ENCODE results near the gene PPP1R13L. TPM values are rescaled to one million over a fixed set of nuclear protein-coding genes. Genes with fewer than 3 reads are reported as not detected.

PPP1R13L gene
- total and polyA plus RNA-seq, 2 donors (not counting 1 experiment from before 2014, with no cell fraction given) = 7.4 to 9.2 TPM

GRCh38 chr19:45400192-45400591 is 4.7 kb downstream of the PPP1R13L start:
- Mint-ChIP-seq H3K4me3 (no peak overlapping the region), H3K27me3 (peaks cover 39% of the 10 kb centered on the region), H3K27ac (no peak overlapping the region), H3K9me3 (ENCODE audit: insufficient read depth) (no peaks in the 10 kb centered on the region), H3K4me1 (peaks cover 31% of the 10 kb centered on the region)
- H3K4me2 ChIP-seq (replicated peaks; ENCODE audit: low read depth, low read length, poor library complexity, severe bottlenecking) = no peak overlapping the region
- H3K27ac ChIP-seq (ENCODE audit: low read length in 2 of 2) = no peak overlapping the region
- intact Hi-C loops (cut with micrococcal nuclease) = loop anchor here (10.0 kb wide), 1 partner anchor 595 kb away; the partner anchor contains the start of gene CCDC61
- no peak overlapping the region for H3K4me3 ChIP-seq (ENCODE audit: control extremely low read depth in 1 of 5, extremely low read depth in 1 of 5, insufficient read depth in 1 of 5, low read depth in 2 of 5, low read length in 4 of 5)
- H3K9ac ChIP-seq (ENCODE audit: low read length) = no peak overlapping the region
- ChIA-PET POLR2A (interaction anchor here (0.6 kb wide), 1 partner anchor 243 kb away, joined by 3 read pairs; no protein-coding TSS in a partner anchor), CTCF (interaction anchor here (0.9 to 3.0 kb wide), 5 partner anchors 9 to 85 kb away, joined by 3 to 19 read pairs (median 6); no protein-coding TSS in a partner anchor)
- WGBS (ENCODE audit: insufficient coverage) = 98% methylated on average over 6 of the region's 6 CpGs
- peaks cover 0 to 55% (median 31%) of the 10 kb centered on the region in 4 experiments for H3K27me3 ChIP-seq (replicated peaks in 1 of 4; ENCODE audit: control extremely low read depth in 1 of 4, control insufficient read depth in 3 of 4, insufficient read depth in 4 of 4, low read length in 3 of 4)
- DNase-seq (no peak), ATAC-seq (ENCODE audit: low read depth) (no peak)
- H4K20me1 ChIP-seq (ENCODE audit: control insufficient read depth, insufficient read depth, low read length, poor library complexity, severe bottlenecking) = peaks cover 28% of the 10 kb centered on the region
- no peaks in the 10 kb centered on the region for H3K36me3 ChIP-seq (replicated peaks in 1 of 2; ENCODE audit: control extremely low read depth in 1 of 2, control insufficient read depth in 1 of 2, extremely low read depth in 1 of 2, insufficient read depth in 2 of 2, low read length in 1 of 2)
- peaks cover 33 to 34% of the 10 kb centered on the region in 2 donors for H3K4me1 ChIP-seq (ENCODE audit: control insufficient read depth in 2 of 2, insufficient read depth in 2 of 2, low read length in 2 of 2)
- no peak overlapping the region for H2AFZ ChIP-seq (ENCODE audit: insufficient read depth, low read depth, low read length, poor library complexity, severe bottlenecking)
- H3K9me3 ChIP-seq (ENCODE audit: control extremely low read depth in 1 of 3, control insufficient read depth in 2 of 3, insufficient read depth in 1 of 3, low read length in 2 of 3) = peaks cover 0 to 12% (median 0%) of the 10 kb centered on the region in 3 donors
- peaks cover 20% of the 10 kb centered on the region for H3K79me2 ChIP-seq (ENCODE audit: control insufficient read depth, insufficient read depth, low read length)
- no peak for TF ChIP-seq CTCF (IDR thresholded peaks at IDR 0.05)
- TF ChIP-seq EZH2 (IDR thresholded peaks at IDR 0.05; ENCODE audit: borderline replicate concordance, insufficient read depth, low read depth, low read length, poor library complexity, severe bottlenecking) = no peak

- no peak overlapping the region for H3K27ac ChIP-seq (ENCODE audit: low read length in 2 of 2)
- H3K4me1 Mint-ChIP-seq = peaks cover 11% of the 10 kb centered on the region
- TF ChIP-seq CTCF (IDR thresholded peaks at IDR 0.05) (no peak), EZH2 (IDR thresholded peaks at IDR 0.05; ENCODE audit: borderline replicate concordance, insufficient read depth, low read depth, low read length, poor library complexity, severe bottlenecking) (no peak)
- H3K36me3 ChIP-seq (replicated peaks in 1 of 2; ENCODE audit: control extremely low read depth in 1 of 2, control insufficient read depth in 1 of 2, extremely low read depth in 1 of 2, insufficient read depth in 2 of 2, low read length in 1 of 2) = no peaks in the 10 kb centered on the region
- WGBS (ENCODE audit: insufficient coverage) = 33% methylated on average over 55 of the region's 59 CpGs
- H3K4me3 Mint-ChIP-seq = no peak overlapping the region
- peaks cover 26% of the 10 kb centered on the region for H3K27me3 Mint-ChIP-seq
- H4K20me1 ChIP-seq (ENCODE audit: control insufficient read depth, insufficient read depth, low read length, poor library complexity, severe bottlenecking) = no peaks in the 10 kb centered on the region
- H3K4me3 ChIP-seq (ENCODE audit: control extremely low read depth in 1 of 5, extremely low read depth in 1 of 5, insufficient read depth in 1 of 5, low read depth in 2 of 5, low read length in 4 of 5) = no peak overlapping the region
- H3K79me2 ChIP-seq (ENCODE audit: control insufficient read depth, insufficient read depth, low read length) = no peaks in the 10 kb centered on the region
- H3K9me3 Mint-ChIP-seq (ENCODE audit: insufficient read depth) = no peaks in the 10 kb centered on the region
- peaks cover 9 to 13% of the 10 kb centered on the region in 2 donors for H3K4me1 ChIP-seq (ENCODE audit: control insufficient read depth in 2 of 2, insufficient read depth in 2 of 2, low read length in 2 of 2)
- no peaks in the 10 kb centered on the region for H3K9me3 ChIP-seq (ENCODE audit: control extremely low read depth in 1 of 3, control insufficient read depth in 2 of 3, insufficient read depth in 1 of 3, low read length in 2 of 3)
- H3K27me3 ChIP-seq (replicated peaks in 1 of 4; ENCODE audit: control extremely low read depth in 1 of 4, control insufficient read depth in 3 of 4, insufficient read depth in 4 of 4, low read length in 3 of 4) = peaks cover 0 to 25% (median 14%) of the 10 kb centered on the region in 4 experiments
- DNase-seq (no peak), ATAC-seq (ENCODE audit: low read depth) (no peak)
- CTCF ChIA-PET = no interaction called here
- H2AFZ ChIP-seq (ENCODE audit: insufficient read depth, low read depth, low read length, poor library complexity, severe bottlenecking) = no peak overlapping the region
- no peak overlapping the region for H3K27ac Mint-ChIP-seq
- POLR2A ChIA-PET = no interaction called here
- H3K9ac ChIP-seq (ENCODE audit: low read length) = no peak overlapping the region
- H3K4me2 ChIP-seq (replicated peaks; ENCODE audit: low read depth, low read length, poor library complexity, severe bottlenecking) = no peak overlapping the region
- intact Hi-C loops (cut with micrococcal nuclease) = no loop called here
Observed at GRCh38 chr19:45395821-45396617, 8.8 kb downstream of the PPP1R13L start.

Measured in B cell (primary cell).